Measurements from ENCODE around the gene BSX. TPM values are rescaled to one million over a fixed set of nuclear protein-coding genes. Genes with fewer than 3 reads are reported as not detected.
A peak's percentile ranks its signal among the peaks of the same experiment; 100 is the strongest.

The BSX gene
- total and polyA plus RNA-seq, 2 donors (not counting 1 experiment from before 2014, with no cell fraction given) = not detected

DNA sequence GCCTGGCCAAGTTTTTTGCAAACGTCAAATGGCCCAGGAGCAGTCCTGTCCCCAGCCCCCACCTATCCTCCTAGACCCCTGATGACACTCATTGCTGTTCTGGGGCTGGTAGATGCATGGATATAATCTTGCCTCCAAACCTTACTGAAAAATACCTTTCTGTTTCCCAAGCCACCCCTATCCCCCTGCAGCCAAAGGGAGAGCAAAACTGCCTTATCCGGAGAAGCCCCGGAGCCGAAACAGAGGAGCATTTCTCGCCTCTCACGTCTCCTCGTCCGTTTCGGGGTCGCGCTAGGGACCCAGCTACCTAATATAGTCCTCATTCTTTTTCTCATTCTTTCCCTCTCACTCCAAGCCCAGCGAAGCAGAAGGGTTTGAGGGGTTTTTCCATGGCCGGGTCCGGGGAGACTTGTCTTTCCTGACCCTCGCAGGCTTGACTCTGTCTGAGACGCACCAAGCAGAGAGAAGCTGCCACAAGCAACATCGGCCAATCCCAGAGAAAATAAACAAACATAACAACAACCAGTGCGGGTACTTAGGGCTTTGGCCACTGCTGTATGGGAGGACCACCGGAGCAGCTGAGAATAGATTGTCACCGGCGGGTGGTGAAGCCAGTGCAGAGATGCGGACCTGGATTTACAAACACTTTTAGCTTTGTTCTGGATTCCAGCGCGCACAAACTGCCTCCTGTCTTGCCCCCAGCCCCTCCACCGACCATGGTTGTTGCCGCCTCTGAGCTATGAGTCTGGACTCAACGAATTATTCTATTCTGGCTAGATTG lies 1.6 kb downstream of the BSX start:
- intact Hi-C loops (cut with micrococcal nuclease) = no loop called here
- Histone ChIP-seq H3K9me3 (ENCODE audit: control extremely low read depth in 1 of 3, control insufficient read depth in 2 of 3, insufficient read depth in 1 of 3, low read length in 2 of 3) (peaks cover 0 to 35% (median 0%) of the 10 kb centered on the region in 3 donors), H3K4me1 (ENCODE audit: control insufficient read depth in 2 of 2, insufficient read depth in 2 of 2, low read length in 2 of 2) (peaks cover 26 to 48% of the 10 kb centered on the region in 2 donors), H3K36me3 (replicated peaks in 1 of 2; ENCODE audit: control extremely low read depth in 1 of 2, control insufficient read depth in 1 of 2, extremely low read depth in 1 of 2, insufficient read depth in 2 of 2, low read length in 1 of 2) (no peaks in the 10 kb centered on the region), H4K20me1 (ENCODE audit: control insufficient read depth, insufficient read depth, low read length, poor library complexity, severe bottlenecking) (no peaks in the 10 kb centered on the region), H3K27ac (ENCODE audit: low read length in 2 of 2) (no peak overlapping the region), H3K4me3 (ENCODE audit: control extremely low read depth in 1 of 5, extremely low read depth in 1 of 5, insufficient read depth in 1 of 5, low read depth in 2 of 5, low read length in 4 of 5) (no peak overlapping the region), H3K4me2 (replicated peaks; ENCODE audit: low read depth, low read length, poor library complexity, severe bottlenecking) (no peak overlapping the region), H3K27me3 (replicated peaks in 1 of 4; ENCODE audit: control extremely low read depth in 1 of 4, control insufficient read depth in 3 of 4, insufficient read depth in 4 of 4, low read length in 3 of 4) (peaks cover 2 to 90% (median 77%) of the 10 kb centered on the region in 4 experiments), H3K9ac (ENCODE audit: low read length) (no peak overlapping the region), H2AFZ (ENCODE audit: insufficient read depth, low read depth, low read length, poor library complexity, severe bottlenecking) (no peak overlapping the region), H3K79me2 (ENCODE audit: control insufficient read depth, insufficient read depth, low read length) (no peaks in the 10 kb centered on the region)
- ChIA-PET POLR2A (no interaction called here), CTCF (no interaction called here)
- Mint-ChIP-seq H3K4me1 (peaks cover 30% of the 10 kb centered on the region), H3K27ac (no peak overlapping the region), H3K4me3 (no peak overlapping the region), H3K9me3 (ENCODE audit: insufficient read depth) (no peaks in the 10 kb centered on the region), H3K27me3 (peaks cover 82% of the 10 kb centered on the region)
- ATAC-seq (ENCODE audit: low read depth) = no peak
- peak; percentile 25 for DNase-seq
- TF ChIP-seq EZH2 (IDR thresholded peaks at IDR 0.05; ENCODE audit: borderline replicate concordance, insufficient read depth, low read depth, low read length, poor library complexity, severe bottlenecking) (no peak), CTCF (IDR thresholded peaks at IDR 0.05) (no peak)
- whole genome bisulfite sequencing (ENCODE audit: insufficient coverage) = 8% methylated on average over 24 of the region's 27 CpGs

DNA sequence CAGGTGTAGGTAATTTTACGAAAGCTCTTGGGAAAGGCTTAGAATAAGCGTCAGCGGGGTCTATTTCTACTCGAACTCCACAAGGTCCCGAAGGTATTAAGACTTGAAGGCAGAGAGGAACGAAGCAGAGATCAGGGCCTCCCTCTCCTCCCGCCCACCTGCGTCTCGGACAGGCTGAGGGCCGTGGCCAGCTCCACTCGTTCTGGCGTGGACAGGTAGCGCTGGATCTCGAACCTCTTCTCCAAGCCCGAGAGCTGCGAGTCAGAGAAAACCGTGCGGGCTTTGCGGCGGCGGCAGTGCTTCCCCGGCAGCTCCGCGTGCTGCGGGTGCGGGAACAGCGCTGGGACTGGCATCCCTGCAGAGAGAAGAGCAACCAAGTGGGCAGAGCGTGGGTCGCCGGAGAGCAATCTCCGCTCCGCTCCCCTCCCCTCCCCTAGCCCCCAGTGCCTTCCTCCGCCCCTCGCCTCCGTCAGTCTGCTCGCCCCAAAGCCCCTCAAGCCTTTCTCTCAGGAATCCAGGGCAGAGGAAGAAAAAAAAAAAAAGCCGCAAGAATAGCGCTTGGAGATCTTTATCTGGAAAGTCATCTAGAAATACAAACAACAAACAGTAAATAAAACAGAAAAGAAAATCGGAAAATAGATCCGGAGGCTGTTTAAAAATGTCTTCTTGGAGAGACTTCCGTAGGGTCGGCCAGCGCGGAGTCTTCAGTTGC lies 2.4 kb downstream of the BSX start:
- no peak for ATAC-seq (ENCODE audit: low read depth)
- ChIA-PET CTCF (no interaction called here), POLR2A (interaction anchor here (0.6 to 0.7 kb wide), 2 partner anchors 93 to 123 kb away, joined by 4 to 5 read pairs; no protein-coding TSS in a partner anchor)
- Histone ChIP-seq H3K79me2 (ENCODE audit: control insufficient read depth, insufficient read depth, low read length) (no peaks in the 10 kb centered on the region), H3K36me3 (replicated peaks in 1 of 2; ENCODE audit: control extremely low read depth in 1 of 2, control insufficient read depth in 1 of 2, extremely low read depth in 1 of 2, insufficient read depth in 2 of 2, low read length in 1 of 2) (no peaks in the 10 kb centered on the region), H3K4me1 (ENCODE audit: control insufficient read depth in 2 of 2, insufficient read depth in 2 of 2, low read length in 2 of 2) (peaks cover 19 to 44% of the 10 kb centered on the region in 2 donors), H3K27me3 (replicated peaks in 1 of 4; ENCODE audit: control extremely low read depth in 1 of 4, control insufficient read depth in 3 of 4, insufficient read depth in 4 of 4, low read length in 3 of 4) (peaks cover 2 to 88% (median 75%) of the 10 kb centered on the region in 4 experiments), H3K9ac (ENCODE audit: low read length) (no peak overlapping the region), H2AFZ (ENCODE audit: insufficient read depth, low read depth, low read length, poor library complexity, severe bottlenecking) (no peak overlapping the region), H3K9me3 (ENCODE audit: control extremely low read depth in 1 of 3, control insufficient read depth in 2 of 3, insufficient read depth in 1 of 3, low read length in 2 of 3) (peaks cover 0 to 35% (median 0%) of the 10 kb centered on the region in 3 donors), H3K4me2 (replicated peaks; ENCODE audit: low read depth, low read length, poor library complexity, severe bottlenecking) (no peak overlapping the region), H3K27ac (ENCODE audit: low read length in 2 of 2) (no peak overlapping the region), H3K4me3 (ENCODE audit: control extremely low read depth in 1 of 5, extremely low read depth in 1 of 5, insufficient read depth in 1 of 5, low read depth in 2 of 5, low read length in 4 of 5) (no peak overlapping the region), H4K20me1 (ENCODE audit: control insufficient read depth, insufficient read depth, low read length, poor library complexity, severe bottlenecking) (no peaks in the 10 kb centered on the region)
- intact Hi-C loops (cut with micrococcal nuclease) = no loop called here
- TF ChIP-seq CTCF (IDR thresholded peaks at IDR 0.05) = no peak
- TF ChIP-seq EZH2 (IDR thresholded peaks at IDR 0.05; ENCODE audit: borderline replicate concordance, insufficient read depth, low read depth, low read length, poor library complexity, severe bottlenecking) = no peak
- peak; percentile 18 for DNase-seq
- no peak overlapping the region for H3K27ac Mint-ChIP-seq
- H3K9me3 Mint-ChIP-seq (ENCODE audit: insufficient read depth) = no peaks in the 10 kb centered on the region
- 10% methylated on average over 33 of the region's 44 CpGs for WGBS (ENCODE audit: insufficient coverage)
- no peak overlapping the region for H3K4me3 Mint-ChIP-seq
- H3K4me1 Mint-ChIP-seq = peaks cover 30% of the 10 kb centered on the region
- peaks cover 85% of the 10 kb centered on the region for H3K27me3 Mint-ChIP-seq
